Stimulated activated CD8-positive, alpha-beta memory T cell treated with anti-CD3 and anti-CD28 coated beads, Interleukin-7, amount 100 ng/mL, for 48 hours (primary cell): ENCODE results near the gene FCER2.
A peak's percentile ranks its signal among the peaks of the same experiment; 100 is the strongest.

ENCODE experiments used
- DNase-seq, 2 donors: peaks; one replicate each; pipeline ENCODE4 v3.0.0-alpha.2; 2020; ENCODE audit warnings: low read depth in 1 of 2; ENCODE audit errors: extremely low read depth in 1 of 2

FCER2 gene

DNA sequence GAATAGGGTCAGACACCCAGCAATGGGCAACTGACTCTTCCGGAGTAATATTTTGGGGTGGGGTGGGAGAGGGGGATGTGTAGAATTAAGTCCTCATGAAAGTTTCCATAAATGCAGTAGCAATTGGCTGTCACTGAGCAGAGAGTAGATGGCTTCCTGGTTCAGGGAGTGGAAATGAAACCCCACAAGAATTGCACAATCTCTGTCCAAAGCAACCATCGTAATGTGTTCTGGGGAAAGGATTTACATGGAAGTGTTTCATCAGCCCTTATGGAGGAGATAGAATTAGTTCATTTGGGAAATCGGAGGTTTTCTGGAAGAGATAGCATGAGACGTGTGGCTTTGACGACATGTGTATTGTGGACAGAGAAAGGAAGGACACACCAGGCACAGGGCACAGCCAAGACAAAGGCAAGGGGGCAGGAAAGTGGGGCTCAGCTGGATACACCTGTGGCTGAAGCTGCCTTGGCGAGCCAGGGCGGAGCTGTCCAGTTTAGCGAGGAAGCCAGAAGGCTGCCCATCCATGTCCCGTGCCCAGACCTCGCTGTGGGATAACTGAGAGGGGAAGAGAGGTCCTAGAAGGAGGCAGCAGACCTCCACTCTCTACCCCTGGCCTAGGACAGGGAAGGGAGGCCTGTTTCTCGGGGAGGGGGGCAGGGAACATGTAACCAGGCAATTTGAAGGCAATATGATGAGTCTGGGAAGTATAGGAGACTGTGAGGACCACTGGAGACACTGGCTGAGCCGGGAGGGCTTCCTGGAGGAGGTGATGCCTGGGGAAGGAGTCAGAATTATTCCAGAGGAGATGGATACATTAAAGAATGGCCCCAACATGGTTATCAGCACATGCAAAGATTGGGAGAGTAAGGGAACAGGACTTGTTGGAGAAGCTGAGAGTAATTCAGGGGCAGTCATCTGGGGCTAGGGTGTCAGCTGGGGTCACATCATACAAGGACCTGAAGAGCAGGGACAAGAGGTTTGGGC, 32.6 kb upstream of the FCER2 start:
- DNase-seq: no peak

- no peak for DNase-seq
These were observed 31.4 kb upstream of the FCER2 start for GRCh38 chr19:7733376-7733775.

GRCh38 chr19:7732045-7732444, 30.1 kb upstream of the FCER2 start, which contains the start of gene CLEC4G:
Gene CLEC4G, minus strand, starts transcription at chr19:7732110. Its CDS starts 8 bp downstream, at chr19:7732102.
- DNase-seq: no peak

DNA sequence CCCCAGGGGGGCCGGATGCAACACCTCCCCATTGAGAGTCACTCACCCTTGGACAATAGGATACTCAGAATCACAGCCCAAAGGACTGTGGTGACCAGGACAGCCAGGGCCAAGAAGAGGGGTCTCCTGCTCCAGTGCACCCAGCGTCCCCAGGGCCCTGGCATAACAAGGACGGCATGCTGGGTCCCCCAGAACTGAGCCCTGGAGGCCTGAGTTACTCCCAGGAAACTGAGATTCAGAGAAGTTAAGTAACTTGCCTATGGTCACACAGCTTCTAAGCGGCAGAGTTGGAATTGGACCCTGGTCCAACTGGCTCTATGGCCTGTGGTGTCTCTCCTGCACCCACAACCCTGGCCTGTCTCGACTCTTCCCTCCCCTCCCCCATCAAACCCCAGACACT, 29.7 kb upstream of the FCER2 start:
- no peak for DNase-seq

DNA sequence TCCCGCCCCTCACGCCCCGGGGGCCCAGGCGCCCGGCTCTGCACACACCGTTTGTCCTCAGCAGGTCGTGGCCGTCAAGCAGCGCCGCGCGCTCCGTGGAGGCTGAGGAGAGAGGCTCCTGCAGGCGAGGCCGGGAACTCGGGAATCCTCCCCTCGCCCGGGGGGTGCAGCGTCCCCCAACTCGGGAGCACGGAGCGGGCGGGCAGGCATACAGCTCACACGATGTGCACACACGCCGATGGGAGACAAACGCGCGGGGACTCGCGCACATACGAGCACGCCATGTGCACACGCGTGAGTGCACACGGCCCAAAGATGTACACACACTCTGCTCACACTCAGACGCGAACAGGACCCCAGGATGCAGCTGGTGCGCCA, 29.3 kb upstream of the FCER2 start:
- no peak for DNase-seq

GRCh38 chr19:7730286-7731217, 28.6 kb upstream of the FCER2 start:
- DNase-seq: no peak

GRCh38 chr19:7729831-7730285, 27.9 kb upstream of the FCER2 start:
- no peak for DNase-seq

GRCh38 chr19:7729211-7729610, 27.3 kb upstream of the FCER2 start:
- no peak for DNase-seq

DNA sequence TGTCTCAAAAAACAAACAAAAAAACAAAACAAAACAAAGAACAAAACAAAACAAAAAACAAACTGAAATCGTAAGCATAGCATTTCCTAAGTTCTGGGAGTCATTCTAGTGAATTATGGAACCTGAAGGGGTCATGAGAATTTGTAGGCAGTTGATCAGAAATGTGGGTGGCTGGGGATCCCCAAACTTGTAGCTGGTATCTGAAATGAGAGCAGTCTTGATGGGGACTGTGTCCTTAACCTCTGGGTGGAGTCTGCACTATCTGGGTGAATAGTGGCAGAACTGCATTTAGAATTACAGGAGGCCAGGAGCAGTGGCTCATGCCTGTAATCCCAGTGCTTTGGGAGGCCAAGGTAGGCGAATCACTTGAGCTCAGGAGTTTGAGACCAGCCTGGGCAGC, 23.9 kb upstream of the FCER2 start:
- DNase-seq: no peak

- no peak for DNase-seq
These were observed 20.3 kb upstream of the FCER2 start for GRCh38 chr19:7722231-7722651.

- no peak for DNase-seq
These were observed 18.4 kb upstream of the FCER2 start for GRCh38 chr19:7720351-7720750.

- no peak for DNase-seq
These were observed 16.7 kb upstream of the FCER2 start for GRCh38 chr19:7718668-7719067.

DNA sequence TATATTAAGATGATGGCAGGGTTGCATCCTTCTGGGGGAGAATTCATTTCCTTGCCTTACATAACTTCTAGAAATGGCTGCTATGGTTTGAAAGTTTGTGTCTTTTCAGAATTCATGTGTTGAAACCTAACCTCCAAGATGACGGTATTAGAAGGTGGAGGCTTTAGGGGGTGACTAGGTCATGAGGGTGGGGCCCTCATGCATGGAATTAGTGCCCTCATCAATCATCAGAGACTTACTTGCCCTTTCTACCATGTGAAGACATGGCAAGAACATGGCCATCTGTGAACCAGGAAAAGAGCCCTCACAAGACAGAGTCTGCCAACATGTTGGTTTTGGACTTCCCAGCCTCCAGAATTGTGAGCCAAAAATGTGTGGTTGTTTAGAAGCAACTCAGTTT, 14.8 kb upstream of the FCER2 start:
- DNase-seq: no peak

DNA sequence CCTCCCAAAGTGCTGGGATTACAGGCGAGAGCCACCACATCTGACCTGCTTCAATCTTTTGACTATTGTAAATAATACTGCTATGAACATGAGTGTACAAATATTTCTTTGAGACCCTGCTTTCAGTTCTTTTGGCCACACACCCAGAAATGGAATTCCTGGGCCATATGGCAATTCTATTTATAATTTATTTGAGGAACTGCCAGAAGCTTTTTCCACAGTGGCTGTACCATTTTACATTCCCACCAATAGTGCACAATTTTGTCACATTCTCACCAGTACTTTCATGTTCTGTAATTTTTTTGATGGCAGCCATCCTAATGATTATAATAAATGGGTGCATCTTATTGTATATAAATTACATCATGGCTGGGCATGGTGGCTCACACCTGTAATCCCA, 13.7 kb upstream of the FCER2 start:
- no peak for DNase-seq

- no peak for DNase-seq
These were observed 8.7 kb upstream of the FCER2 start for GRCh38 chr19:7710616-7711015.

DNA sequence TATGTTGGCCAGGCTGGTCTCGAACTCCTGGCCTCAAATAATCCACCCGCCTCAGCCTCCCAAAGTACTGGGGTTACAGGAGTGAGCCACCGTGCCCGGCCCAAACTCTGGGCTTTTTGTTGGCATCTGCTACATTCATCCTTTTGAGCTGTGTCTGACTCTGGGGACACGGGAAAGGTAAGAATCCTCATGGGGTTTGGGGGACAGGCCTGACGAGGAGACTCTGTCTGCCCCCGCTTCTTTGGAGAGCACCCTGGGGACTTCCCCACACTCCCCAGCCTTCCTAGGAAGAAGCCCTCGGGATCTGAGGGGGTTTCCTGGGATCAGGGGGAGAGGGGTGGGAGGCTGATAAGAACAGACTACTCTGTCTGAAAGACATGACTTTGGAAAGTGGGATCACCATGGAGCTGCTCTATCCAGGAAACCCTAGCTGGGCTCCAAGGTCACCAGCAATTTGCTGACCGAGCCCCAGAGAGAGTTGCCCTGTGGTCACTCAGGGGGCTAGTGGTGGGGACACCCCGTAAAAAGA, 8.1 kb upstream of the FCER2 start:
- no peak for DNase-seq

DNA sequence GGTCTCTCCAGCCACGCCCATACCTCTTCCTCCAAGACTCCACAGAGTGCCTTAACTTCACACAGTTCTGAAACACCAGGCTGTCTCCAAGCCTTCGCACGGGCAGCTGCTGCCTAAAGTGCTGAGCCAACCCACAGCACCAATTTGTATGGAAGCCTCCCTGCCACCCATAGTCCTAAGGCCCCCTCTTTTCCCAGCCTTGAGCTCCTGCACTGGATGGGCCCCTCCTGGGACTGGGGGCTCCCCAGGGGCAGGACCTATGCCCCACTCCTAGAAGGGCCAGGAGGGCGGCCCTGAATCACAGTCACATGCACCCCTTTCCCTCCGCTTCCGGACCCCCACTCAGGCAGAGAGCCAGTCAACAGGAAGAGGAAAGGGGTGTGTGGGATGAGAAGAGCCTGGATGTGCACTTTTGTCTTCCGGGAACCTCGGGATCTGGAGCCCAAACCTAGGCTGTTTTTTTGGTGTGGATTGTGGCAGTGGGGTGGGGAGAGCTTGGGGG, 5.1 kb upstream of the FCER2 start:
- DNase-seq: no peak

- no peak for DNase-seq
These were observed 4.4 kb upstream of the FCER2 start for GRCh38 chr19:7706188-7706954.

DNA sequence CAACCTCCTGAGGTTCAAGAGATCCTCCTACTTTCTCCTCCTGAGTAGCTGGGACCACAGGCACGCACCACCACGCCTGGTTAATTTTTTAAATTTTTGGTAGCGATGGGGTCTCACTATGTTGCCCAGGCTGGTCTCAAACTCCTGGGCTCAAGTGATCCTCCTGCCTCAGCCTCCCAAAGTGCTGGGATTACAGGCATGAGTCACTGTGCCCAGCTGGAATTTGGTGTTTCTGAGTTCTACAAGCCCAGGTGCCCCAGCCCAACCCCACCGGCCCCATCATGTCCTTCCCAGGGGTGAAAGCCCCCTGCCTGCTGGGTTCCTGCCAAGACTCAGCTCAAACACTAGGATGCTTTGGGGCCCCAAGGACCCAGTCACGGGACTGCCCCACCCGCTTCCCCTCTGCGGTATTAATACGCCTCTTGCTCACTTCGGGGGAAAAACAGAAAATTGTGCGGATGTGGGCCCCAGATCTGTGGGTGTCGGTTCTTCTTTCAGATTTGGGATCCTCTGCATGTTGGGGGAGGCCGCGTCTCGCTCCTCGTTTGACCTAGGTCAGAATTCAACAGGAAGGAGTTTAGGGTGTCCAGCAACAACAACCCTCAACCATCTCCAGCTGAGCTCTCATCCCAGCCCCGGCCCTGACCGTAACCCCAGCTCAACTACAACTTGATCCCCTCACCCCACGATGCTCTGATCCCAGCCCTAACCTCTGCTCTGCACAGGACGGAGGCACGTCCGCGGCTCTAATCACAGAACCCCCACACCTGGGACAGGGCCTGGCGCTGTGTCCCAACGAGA, 3.7 kb upstream of the FCER2 start:
- peak; percentile 35 to 68 for DNase-seq
